GM13976 (cell line): ENCODE data around the gene CA11.
A peak's percentile ranks its signal among the peaks of the same experiment; 100 is the strongest.
"Not testable (repeated sequence)": the region's sequence is repeated elsewhere in the genome, so short reads cannot be mapped to it uniquely, and the experiment has no call there.

Experiments
- DNase-seq: peaks from one replicate; pipeline ENCODE4 v3.0.0; 2012; ENCODE audit warnings: low spot score
- in situ Hi-C: fragments of 300-500 bp; cut with MboI; formaldehyde crosslinking; loops from one replicate; pipeline ENCODE4 v1.12.0; 2022; ENCODE audit warnings: low sequenced_read_pairs, mixed read lengths, inconsistent platforms; ENCODE audit not compliant: unreplicated experiment
- TF ChIP-seq, protein P1 (sequence below): IDR thresholded peaks from 2 replicates; pipeline ENCODE4 v1.5.1; 2012; ENCODE audit warnings: borderline replicate concordance, mild to moderate bottlenecking; ENCODE audit not compliant: insufficient read depth; ENCODE audit errors: extremely low read depth, missing control alignments, control extremely low read depth

CA11 gene

DNA sequence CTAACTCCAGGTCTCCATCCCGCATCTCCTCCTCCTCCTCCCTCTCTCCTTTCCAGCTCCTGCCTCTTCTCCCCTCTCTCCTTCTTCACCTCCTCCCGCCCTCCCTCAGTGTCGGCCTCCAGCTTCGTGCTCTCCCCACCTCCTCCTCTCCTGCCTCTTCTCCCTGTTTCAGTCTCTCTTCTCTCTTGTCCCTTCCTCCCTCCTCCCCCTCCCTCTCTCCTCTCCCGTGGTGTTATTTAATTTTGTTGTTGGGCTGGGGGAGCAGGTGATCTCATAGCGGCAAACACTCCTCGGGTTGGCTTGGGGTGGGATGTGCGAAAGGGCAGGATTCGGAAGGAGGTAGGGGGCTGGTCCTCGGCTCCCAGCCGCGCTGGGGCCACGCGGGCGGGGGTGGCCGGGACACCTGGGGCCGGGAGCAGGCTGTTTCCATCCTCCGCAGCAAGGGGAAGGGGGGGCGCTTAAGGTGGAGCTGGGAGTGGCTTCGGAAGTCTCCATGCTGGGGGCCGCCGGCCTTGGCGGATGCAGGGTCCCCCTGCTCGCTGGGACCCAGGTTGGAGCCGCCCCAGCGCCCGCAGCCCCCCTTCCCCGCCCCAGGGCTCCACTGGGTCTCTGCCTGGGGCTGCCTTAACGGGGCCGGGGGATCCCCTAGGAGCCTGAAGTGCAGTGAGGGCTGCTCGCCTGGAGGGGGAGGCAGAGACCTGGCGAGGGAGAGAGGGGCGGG is at the start of gene CA11:
TSS of gene CA11 (minus strand) at position 187 of the 721 bp plus-strand sequence. CDS start 555 bp downstream, outside the sequence.
- TF ChIP-seq, protein P1, sequence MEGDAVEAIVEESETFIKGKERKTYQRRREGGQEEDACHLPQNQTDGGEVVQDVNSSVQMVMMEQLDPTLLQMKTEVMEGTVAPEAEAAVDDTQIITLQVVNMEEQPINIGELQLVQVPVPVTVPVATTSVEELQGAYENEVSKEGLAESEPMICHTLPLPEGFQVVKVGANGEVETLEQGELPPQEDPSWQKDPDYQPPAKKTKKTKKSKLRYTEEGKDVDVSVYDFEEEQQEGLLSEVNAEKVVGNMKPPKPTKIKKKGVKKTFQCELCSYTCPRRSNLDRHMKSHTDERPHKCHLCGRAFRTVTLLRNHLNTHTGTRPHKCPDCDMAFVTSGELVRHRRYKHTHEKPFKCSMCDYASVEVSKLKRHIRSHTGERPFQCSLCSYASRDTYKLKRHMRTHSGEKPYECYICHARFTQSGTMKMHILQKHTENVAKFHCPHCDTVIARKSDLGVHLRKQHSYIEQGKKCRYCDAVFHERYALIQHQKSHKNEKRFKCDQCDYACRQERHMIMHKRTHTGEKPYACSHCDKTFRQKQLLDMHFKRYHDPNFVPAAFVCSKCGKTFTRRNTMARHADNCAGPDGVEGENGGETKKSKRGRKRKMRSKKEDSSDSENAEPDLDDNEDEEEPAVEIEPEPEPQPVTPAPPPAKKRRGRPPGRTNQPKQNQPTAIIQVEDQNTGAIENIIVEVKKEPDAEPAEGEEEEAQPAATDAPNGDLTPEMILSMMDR, result peak; percentile 93
- DNase-seq, result peak; percentile 94
- in situ Hi-C loops, result no loop called here

DNA sequence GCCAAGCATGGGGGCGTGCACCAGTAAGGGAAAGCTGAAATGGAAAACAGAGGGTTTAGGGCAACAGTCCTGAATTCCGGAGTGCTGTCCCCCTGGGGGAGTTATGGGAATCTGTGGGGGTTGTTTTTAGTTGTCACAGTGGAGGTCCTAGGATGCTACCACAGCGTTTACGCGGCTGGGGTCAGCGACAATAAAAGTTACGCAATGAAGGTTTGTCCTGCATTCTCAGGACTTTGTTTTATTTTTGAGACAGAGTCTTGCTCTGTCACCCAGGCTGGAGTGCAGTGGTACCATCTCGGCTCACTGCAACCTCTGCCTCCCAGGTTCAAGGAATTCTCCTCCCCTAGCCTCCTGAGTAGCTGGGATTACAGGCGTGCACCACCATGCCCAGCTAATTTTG is 47.6 kb upstream of the CA11 start:
- DNase-seq, in situ Hi-C loops: not testable (repeated sequence)

DNA sequence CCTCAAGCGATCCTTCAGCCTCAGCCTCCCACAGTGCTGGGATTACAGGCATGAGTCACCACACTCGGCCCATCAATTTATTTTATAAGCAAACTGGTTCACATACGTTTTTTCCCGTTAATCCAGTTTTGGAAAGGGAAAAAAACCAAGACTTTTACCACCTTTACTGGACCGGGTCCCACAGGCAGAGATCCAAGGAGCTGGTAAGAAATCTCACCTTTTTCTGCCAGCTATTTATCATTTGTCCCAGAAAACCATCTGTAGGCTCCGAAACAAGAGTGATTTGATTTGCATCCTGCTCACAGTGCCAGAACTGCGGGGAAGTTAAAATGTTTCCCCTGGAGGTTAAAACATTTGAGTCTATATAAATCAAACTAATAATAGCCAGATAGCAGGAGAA is 43.5 kb upstream of the CA11 start:
- TF ChIP-seq, protein P1, result no peak
- in situ Hi-C loops, result no loop called here
- no peak for DNase-seq

DNA sequence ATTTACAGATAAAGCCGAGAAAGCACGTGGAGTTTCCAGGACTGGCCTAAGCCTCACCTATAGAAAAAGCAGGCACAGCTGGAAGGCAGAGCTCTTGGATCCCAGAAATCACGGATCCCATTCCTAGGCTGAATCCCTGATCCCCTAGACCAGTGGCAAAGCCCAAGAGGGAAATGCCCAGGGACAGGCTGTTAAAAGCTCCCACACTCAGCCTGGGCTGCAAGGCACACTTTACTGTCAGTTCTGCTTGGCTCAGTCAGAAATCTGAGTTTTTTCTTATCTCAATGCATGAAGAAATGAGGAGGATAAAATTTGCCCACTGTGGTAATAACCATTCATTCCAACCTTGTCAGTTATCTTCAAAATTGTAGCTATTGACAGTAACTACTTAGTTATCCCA is 41.8 kb upstream of the CA11 start:
- TF ChIP-seq, protein P1, result no peak
- in situ Hi-C loops, result no loop called here
- no peak for DNase-seq

DNA sequence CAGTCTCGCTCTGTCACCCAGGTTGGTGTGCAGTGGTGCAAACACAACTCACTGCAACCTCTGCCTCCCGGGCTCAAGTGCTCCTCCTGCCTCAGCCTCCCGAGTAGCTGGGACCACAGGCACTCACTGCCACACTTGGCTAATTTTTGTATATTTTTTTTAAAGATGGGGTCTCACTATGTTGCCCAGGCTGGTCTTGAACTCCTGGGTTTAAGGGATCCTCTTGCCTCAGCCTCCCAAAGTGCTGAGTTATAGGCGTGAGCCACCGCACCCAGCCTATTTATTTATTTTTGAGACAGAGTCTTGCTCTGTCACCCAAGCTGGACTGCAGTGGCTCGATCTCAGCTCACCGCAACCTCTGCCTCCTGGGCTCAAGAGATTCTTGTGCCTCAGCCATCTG is 40.6 kb upstream of the CA11 start:
- in situ Hi-C loops, DNase-seq: not testable (repeated sequence)

DNA sequence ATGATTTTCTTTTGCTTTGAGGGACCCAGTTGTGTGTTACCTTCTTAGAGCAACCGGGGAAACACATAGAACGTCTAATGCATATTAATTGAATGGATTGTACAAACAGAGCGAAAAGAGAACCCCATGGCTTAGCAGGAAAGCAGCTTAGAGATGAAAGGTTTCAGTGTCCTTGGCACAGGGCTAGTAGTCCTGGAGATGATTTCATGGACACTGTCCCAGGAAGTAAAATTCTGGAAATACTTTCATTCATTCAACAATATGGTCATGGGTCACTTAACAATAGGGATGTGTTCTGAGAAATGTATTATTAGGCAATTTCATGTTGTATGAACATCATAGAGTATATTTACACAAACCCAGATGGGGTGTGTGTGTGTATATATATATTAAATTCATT is 40.1 kb upstream of the CA11 start:
- TF ChIP-seq, protein P1, result no peak
- in situ Hi-C loops, result no loop called here
- DNase-seq, result no peak

DNA sequence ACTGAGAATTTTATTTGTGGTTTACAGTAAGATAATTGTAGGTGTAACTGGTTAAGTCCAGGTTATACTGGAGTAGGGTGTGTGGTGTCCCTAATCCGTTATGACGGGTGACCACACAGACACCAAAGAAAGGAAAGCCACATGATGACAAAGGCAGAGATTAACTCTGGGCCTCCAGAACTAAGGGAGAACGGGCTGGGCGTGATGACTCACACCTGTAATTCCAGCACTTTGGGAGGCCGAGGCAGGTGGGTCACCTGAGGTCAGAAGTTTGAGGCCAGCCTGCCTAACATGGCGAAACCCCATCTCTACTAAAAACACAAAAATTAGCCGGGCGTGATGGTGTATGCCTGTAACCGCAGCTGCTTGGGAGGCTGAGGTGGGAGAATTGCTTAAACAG is 39.6 kb upstream of the CA11 start:
- in situ Hi-C loops, result no loop called here
- TF ChIP-seq, protein P1, result no peak
- DNase-seq, result no peak

DNA sequence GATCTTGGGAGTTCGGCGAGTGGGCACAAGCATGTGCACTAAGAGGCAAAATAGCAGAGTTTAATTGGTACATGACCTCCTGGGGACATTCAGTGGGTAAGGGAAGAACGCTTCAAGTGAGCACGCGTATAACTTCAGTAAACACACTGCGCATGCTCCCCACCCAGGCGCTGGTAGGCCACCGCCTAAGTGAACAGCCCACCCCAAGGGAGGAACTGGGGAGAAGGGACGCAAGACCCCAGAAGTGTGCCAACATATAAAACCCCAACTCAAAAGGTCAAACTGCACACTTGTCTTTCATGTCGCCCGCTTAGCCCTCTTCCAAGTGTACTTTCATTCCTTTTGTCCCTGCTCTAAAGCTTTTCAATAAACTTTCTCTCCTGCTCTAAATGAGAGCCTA is 37.4 kb upstream of the CA11 start:
- in situ Hi-C loops, result no loop called here
- DNase-seq, result no peak
- TF ChIP-seq, protein P1, result no peak
